Nucleus accumbens (tissue), 56 donors: ENCODE measurements around the gene ABHD4.
A peak's percentile ranks its signal among the peaks of the same experiment; 100 is the strongest.
"Not testable (repeated sequence)": the region's sequence is repeated elsewhere in the genome, so short reads cannot be mapped to it uniquely, and the experiment has no call there.

Experiments used
- DNase-seq, 56 donors: peaks; one replicate each; lab custom pipeline; 2025; lab: John Stamatoyannopoulos, UW

ABHD4 gene, protein sequence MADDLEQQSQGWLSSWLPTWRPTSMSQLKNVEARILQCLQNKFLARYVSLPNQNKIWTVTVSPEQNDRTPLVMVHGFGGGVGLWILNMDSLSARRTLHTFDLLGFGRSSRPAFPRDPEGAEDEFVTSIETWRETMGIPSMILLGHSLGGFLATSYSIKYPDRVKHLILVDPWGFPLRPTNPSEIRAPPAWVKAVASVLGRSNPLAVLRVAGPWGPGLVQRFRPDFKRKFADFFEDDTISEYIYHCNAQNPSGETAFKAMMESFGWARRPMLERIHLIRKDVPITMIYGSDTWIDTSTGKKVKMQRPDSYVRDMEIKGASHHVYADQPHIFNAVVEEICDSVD

DNA sequence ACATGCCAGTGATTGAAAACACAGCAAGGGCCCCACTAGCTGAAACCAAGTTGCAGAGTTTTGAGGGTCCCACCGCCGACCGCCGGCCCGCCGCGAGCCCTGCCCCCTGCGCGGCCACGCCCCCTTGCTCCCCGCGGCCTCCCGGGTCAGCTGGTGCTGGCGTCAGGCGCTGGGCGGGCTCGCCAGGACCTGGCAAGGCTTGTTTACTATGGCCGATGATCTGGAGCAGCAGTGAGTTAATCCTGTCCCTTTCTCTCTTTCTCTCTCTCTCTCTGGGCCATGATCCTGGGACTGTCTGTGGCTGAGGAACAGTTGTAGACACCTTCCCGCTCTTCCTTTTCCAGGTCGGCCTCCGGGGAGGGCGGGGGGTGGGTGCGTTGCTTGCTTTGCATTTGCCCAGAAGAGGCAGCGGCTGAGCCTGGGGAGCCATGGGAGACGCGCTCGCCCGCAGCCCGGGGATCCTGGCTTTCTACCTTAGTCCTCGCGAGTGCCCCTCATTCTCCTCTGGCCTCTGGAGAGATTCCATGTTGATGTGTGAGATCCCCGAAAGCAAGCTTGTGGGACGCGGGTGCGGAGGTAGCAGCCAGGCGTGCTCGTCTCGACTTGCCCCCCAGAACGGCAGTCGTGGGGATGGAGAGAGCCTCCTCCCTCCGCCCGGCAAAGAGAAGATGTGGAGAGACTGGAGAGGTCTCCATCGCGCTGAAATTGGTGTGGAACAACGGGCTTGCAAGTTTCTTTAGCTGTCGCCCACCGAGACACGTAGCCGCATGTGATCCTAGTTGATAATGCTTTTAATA, at the start of gene ABHD4:
ABHD4 (plus strand) TSS at position 202 of the 797 bp plus-strand sequence; CDS start at position 209, 7 bp downstream.
- DNase-seq: peak in 53 of 56 donors; percentile 36 to 87 (median 71)

DNA sequence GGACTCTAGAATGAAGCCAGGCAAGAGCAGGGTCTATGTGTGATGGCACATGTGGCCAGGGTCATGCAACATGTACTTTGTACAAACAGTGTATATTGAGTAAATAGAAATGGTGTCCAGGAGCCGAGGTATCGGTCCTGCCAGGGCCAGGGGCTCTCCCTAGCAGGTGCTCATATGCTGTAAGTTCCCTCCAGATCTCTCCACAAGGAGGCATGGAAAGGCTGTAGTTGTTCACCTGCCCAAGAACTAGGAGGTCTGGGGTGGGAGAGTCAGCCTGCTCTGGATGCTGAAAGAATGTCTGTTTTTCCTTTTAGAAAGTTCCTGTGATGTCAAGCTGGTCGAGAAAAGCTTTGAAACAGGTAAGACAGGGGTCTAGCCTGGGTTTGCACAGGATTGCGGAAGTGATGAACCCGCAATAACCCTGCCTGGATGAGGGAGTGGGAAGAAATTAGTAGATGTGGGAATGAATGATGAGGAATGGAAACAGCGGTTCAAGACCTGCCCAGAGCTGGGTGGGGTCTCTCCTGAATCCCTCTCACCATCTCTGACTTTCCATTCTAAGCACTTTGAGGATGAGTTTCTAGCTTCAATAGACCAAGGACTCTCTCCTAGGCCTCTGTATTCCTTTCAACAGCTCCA, 48.7 kb upstream of the ABHD4 start:
- DNase-seq: no peak

DNA sequence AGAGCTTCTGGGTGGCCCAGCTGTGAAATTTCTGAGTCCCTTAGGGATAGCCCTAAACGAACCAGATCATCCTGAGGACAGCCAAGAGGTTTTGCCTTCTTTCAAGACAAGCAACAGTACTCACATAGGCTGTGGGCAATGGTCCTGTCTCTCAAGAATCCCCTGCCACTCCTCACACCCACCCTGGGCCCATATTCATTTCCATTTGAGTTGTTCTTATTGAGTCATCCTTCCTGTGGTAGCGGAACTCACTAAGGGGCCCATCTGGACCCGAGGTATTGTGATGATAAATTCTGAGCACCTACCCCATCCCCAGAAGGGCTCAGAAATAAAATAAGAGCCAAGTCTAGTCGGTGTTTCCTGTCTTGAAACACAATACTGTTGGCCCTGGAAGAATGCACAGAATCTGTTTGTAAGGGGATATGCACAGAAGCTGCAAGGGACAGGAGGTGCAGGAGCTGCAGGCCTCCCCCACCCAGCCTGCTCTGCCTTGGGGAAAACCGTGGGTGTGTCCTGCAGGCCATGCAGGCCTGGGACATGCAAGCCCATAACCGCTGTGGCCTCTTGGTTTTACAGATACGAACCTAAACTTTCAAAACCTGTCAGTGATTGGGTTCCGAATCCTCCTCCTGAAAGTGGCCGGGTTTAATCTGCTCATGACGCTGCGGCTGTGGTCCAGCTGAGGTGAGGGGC, 48.0 kb upstream of the ABHD4 start:
- no peak for DNase-seq

DNA sequence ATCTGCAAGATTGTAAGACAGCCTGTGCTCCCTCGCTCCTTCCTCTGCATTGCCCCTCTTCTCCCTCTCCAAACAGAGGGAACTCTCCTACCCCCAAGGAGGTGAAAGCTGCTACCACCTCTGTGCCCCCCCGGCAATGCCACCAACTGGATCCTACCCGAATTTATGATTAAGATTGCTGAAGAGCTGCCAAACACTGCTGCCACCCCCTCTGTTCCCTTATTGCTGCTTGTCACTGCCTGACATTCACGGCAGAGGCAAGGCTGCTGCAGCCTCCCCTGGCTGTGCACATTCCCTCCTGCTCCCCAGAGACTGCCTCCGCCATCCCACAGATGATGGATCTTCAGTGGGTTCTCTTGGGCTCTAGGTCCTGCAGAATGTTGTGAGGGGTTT, 46.5 kb upstream of the ABHD4 start:
- DNase-seq: peak in 38 of 56 donors; percentile 9 to 85 (median 45)

GRCh38 chr14:22552001-22552826, 45.9 kb upstream of the ABHD4 start:
- DNase-seq: no peak

- no peak for DNase-seq
Measured at GRCh38 chr14:22552827-22553076, 45.3 kb upstream of the ABHD4 start.

DNA sequence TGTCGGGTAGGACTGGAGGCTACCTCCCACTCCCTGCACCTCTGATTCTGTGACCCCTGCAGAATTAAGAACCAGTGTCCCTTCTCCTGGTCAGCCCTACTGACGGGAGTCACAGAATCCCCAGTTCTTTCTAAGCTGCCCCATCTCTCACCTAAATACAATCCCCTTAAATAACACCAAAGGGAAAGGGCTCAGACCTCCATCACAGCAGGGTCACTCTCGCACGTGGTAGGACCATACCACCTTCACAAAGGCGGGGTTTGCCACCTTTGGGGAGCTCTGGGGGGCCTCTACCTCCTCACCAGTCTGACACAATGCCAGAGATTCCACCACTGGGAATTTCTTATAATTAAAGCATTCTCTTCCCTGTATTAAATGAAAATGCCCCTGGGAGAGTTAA, 44.7 kb upstream of the ABHD4 start:
- DNase-seq: no peak

DNA sequence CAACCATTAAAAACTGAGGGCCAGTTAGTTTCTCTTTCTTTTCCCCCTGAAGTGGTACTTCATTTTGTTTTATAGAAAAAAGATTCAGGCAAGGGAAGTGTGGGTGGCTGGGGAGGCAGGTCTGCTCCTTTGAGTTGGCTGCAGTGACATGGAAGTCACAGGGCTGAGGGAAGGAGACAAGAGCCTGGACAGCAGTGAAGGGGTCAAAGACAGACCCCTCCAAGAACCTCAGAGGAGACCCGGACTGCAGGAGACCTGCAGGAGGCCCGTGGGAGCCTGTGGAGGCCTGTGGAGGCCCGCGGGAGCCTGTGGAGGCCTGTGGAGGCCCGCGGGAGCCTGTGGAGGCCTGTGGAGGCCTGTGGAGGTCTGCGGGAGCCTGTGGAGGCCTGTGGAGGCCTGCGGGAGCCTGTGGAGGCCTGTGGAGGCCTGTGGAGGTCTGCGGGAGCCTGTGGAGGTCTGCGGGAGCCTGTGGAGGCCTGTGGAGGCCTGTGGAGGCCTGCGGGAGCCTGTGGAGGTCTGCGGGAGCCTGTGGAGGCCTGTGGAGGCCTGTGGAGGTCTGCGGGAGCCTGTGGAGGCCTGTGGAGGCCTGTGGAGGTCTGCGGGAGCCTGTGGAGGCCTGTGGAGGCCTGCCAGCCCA, 44.1 kb upstream of the ABHD4 start:
- not testable (repeated sequence) for DNase-seq

- DNase-seq: no peak
Measured at GRCh38 chr14:22554498-22555383, 43.4 kb upstream of the ABHD4 start.

- DNase-seq: no peak
Measured at GRCh38 chr14:22555384-22556011, 42.6 kb upstream of the ABHD4 start.

DNA sequence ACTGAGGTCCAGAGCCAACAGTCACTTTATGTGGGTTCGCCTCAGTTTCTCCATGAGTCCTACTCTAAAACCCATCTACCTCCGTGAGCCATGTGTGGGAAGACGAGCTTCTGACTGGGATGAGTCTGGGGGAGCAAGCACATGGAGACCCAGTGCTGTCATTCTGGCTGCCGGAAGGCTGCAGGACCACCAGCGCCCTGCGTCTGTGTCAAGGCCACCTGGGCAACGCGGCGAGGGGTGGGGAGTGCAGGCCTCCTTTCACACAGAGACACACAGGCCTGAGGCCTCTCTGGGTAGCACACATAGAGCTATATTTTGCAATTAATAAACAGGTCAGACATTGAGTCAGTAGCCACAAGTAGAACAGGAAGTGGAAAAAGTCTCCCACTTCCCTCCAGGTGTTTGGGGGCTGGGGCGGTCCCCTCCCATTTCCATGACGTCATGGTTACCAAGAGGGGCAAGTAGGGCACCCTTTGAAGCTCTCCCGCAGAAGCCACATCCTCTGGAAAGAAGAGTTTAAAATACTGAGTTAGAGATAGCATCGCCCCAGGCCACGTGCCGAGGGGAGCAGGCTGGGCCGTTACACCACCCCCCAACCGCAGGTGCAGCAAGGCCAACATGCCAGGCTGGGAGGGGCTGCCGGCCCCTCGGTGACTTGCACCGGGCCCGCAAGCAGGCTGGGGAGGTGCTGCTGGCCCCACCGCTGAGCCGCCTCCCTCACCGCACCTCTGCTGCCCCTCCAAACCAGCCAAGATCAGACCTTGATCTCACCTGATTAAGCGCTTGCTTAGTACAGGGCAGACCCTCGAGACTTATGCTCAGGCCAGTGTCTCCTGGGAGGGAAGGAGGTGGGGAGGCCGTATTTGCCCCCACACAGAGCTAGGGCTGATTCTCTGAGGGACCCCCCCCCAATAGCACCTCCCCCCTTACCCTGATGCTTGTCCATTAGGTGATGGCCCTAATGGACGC, 41.8 kb upstream of the ABHD4 start:
- DNase-seq: peak in 1 of 56 donors; percentile 26

- peak in 53 of 56 donors; percentile 20 to 90 (median 73) for DNase-seq
Measured at GRCh38 chr14:22556990-22557623, 41.0 kb upstream of the ABHD4 start.

- DNase-seq: no peak
Measured at GRCh38 chr14:22557846-22558220, 40.3 kb upstream of the ABHD4 start.

DNA sequence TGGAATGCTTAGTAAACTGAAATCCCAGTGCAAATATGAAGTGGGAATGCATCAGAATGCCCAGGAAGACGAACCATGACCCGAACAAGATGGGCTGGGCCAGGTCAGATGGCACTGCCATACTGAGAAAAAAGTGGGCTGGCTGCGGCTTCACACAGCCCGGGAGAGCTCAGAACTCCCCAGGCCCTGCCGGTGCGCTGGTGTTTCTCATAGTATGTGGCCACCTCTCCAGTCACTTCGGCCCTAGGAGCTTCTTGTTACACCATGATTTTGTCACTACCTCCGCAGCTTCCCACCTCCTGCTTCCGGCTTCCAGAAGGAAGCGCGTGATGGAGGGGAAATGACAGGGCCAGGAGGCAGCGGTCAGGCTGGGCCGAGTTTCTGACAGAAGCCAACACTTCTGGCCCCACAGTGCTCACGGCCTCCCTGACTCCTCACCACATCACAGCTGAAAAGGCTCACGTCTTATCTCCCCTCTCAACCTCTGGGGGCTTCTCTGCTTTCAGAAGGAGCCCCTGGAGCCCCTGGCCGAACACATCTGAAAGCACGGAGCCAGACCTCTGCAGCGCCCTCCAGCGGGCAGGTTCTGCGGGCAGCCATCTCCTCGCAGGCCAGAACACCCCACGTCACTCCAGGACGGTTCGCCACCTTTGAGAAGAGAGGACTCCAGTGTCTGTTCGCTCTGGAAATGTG, 39.7 kb upstream of the ABHD4 start:
- no peak for DNase-seq

GRCh38 chr14:22559041-22559440, 39.1 kb upstream of the ABHD4 start:
- no peak for DNase-seq
